ENCODE results near the gene TCF7L1.

The TCF7L1 gene

GRCh38 chr2:85237849-85238565, 104.8 kb downstream of the TCF7L1 start:
- TF ChIP-seq CTCF (IDR thresholded peaks at IDR 0.05; ENCODE audit: extremely low read depth, missing control alignments), result no peak
- no peak for DNase-seq (ENCODE audit: low spot score)

GRCh38 chr2:85238607-85239006, 105.4 kb downstream of the TCF7L1 start:
- no peak for DNase-seq (ENCODE audit: low spot score)
- no peak for TF ChIP-seq CTCF (IDR thresholded peaks at IDR 0.05; ENCODE audit: extremely low read depth, missing control alignments)

- no peak for DNase-seq (ENCODE audit: low spot score)
- TF ChIP-seq CTCF (IDR thresholded peaks at IDR 0.05; ENCODE audit: extremely low read depth, missing control alignments), result no peak
Measured at GRCh38 chr2:85239102-85239501, 105.9 kb downstream of the TCF7L1 start.

DNA sequence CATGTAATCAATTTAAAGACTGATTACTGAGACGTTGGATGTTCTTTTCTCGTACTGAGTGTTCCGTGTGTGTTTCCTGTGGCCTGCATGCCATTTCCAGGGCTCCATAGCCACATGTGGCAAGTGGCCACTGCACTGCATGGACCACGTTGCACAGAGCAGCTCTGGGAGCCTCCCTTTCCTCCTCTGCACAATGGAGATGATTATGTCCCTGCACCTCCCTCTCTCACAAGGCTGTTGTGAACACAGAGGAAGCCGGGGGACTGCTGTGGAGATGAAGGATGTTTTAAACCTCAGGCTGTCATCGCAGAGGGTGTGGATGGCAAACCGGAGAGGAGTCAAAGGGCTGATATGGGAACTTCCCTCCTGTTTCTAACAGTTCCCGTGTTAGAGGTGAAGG, 106.9 kb downstream of the TCF7L1 start:
- DNase-seq (ENCODE audit: low spot score), result no peak
- no peak for TF ChIP-seq CTCF (IDR thresholded peaks at IDR 0.05; ENCODE audit: extremely low read depth, missing control alignments)

GRCh38 chr2:85242321-85242720, 109.1 kb downstream of the TCF7L1 start:
- no peak for DNase-seq (ENCODE audit: low spot score)
- no peak for TF ChIP-seq CTCF (IDR thresholded peaks at IDR 0.05; ENCODE audit: extremely low read depth, missing control alignments)

GRCh38 chr2:85243101-85244072, 110.2 kb downstream of the TCF7L1 start:
- DNase-seq (ENCODE audit: low spot score), result peak; percentile 25
- TF ChIP-seq CTCF (IDR thresholded peaks at IDR 0.05; ENCODE audit: extremely low read depth, missing control alignments), result no peak

GRCh38 chr2:85244828-85245227, 111.6 kb downstream of the TCF7L1 start:
- DNase-seq (ENCODE audit: low spot score), result no peak
- TF ChIP-seq CTCF (IDR thresholded peaks at IDR 0.05; ENCODE audit: extremely low read depth, missing control alignments), result no peak
